GM19240 (cell line): Measurements from ENCODE around the gene CDH12.
"Not testable (repeated sequence)": the region's sequence is repeated elsewhere in the genome, so short reads cannot be mapped to it uniquely, and the experiment has no call there.

ENCODE experiments used
- DNase-seq: peaks from one replicate; pipeline ENCODE4 v3.0.0; 2011; ENCODE audit warnings: low spot score; ENCODE audit not compliant: insufficient read length

The CDH12 gene

GRCh38 chr5:22572941-22573340 lies 280.2 kb downstream of the CDH12 start:
- no peak for DNase-seq

DNA sequence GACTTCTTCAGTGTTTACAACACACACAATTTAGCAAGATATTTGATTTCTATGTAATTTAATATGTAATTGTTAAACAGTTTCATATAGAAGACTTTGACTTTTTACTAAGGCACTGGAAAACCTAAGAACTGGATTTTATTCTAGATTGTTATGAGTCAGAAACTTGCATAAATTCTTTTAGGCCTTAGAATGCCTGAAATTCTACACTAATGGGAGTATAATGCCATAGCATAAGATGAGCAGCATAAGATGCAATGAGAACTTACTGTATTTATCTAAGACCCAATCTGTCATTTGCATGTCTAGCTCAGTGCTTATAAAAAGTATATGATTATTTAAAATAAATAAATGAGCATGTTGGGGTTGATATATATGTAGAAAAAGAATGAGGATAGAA lies 285.2 kb downstream of the CDH12 start:
- DNase-seq, result no peak

GRCh38 chr5:22560147-22560546 lies 293.0 kb downstream of the CDH12 start:
- no peak for DNase-seq

DNA sequence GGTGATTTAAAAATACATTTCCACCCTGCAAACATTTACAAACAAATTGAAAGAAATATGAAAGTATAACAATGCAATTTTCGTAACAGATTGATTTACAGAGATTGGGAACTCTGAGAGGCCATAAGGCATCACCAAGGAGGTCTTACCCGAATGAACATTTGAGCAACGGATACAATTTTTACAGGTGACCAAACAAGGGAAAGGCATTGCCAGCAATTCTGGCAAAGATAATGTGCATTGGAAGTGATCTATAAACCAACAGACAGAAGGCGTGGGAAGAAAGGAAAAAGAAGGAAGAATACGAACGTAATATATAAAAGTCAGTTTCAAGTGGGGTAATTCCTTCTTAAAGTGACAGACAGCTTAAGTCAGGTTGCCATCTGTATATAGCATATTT lies 295.9 kb downstream of the CDH12 start:
- no peak for DNase-seq

GRCh38 chr5:22554475-22554874 lies 298.7 kb downstream of the CDH12 start:
- no peak for DNase-seq

- DNase-seq, result no peak
These were observed 303.1 kb downstream of the CDH12 start for GRCh38 chr5:22549876-22550671.

GRCh38 chr5:22542340-22542739 lies 310.8 kb downstream of the CDH12 start:
- no peak for DNase-seq

DNA sequence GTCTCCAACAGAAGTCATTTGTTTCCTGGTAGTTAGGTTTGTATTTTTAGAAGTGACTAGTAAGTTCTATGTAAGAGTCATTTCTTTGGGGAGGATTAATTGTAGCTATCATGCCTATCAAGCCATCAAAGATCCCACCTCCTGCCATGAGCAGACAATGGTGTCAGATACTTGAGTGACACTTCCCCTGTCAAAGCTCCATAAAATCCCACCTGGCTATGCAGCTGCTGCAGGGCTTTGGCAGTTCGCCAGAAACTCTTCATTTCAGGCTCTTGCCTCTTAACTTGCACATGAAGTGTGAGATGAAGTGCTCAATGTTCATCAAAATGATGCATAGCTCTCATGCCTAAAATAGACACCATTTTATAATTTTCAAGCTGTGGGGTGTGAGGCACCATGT lies 312.1 kb downstream of the CDH12 start:
- no peak for DNase-seq

GRCh38 chr5:22539762-22540161 lies 313.4 kb downstream of the CDH12 start:
- DNase-seq, result no peak

- DNase-seq, result no peak
These were observed 321.2 kb downstream of the CDH12 start for GRCh38 chr5:22531986-22532385.

DNA sequence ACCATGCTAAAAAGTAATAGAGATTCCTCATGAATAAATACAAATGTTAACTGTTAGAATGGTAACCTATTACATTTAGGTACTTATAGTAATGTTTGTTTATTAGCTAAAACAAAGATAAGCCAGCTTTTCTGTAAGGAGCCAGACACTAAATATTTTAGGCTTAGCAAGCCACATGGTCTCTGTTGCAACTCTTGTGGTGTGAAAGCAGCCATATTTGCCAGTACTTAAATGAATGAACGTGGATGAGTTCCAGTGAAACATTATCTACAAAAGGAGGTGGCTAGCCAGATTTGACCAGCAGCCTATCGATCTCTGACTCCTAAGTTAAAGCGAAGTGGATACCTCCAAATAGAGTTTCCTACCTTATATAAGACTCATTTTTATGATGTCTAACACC lies 331.6 kb downstream of the CDH12 start:
- DNase-seq, result no peak

GRCh38 chr5:22516497-22516896 lies 336.6 kb downstream of the CDH12 start:
- not testable (repeated sequence) for DNase-seq

DNA sequence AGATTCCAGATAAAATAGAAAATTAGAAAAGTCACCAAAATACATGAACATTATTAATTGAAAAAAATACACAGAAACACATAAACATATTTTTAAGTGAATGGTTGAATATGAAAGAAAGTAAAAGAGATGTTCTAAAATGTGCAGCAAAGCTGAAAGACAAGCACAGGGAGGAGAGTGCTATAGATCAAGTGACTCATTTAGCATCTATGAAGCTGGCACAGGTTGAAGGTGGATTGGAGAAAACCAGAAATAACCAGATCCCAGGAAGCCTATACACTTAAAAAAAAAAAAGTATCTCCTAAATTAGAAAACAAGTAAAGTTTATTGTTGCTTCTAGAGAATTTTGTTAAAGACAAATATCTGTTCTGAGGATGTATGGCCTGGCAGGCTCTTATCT lies 338.9 kb downstream of the CDH12 start:
- no peak for DNase-seq

DNA sequence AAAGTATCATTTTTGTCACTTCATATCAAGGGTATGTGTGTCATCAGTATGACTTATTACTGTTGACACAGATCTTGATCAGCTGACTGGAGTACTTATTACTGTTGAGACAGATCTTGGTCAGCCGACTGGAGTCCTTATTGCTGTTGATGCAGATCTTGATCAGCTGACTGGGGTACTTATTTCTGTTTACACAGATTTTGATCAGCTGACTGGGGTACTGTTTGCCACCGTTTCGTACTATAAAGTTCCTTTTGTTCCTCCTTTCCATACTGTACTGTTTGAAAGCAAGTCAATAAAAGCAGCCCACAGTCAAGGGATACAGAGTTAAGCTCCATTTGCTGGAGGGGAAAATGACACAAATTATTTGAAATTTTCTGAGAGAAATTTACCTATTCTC lies 347.3 kb downstream of the CDH12 start:
- DNase-seq, result no peak

DNA sequence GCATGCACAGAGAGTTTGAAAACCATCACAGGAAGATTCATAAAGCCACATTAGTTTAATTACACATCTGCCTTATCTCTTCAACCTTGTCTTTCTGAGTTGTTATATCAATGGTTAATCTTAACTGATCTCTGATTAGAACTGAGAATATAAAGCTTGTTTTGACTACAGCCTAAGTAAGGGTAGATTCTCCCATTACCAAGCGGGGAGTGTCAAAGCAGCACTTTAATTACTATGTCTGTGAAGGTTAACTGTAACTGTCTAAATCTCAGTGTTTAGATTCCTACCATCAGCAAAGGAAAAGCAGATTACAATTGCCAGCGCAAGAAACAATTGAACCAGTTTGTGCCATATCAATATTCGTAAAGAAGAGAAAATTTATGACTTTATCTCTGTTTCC lies 348.7 kb downstream of the CDH12 start:
- DNase-seq, result no peak

- DNase-seq, result no peak
These were observed 352.6 kb downstream of the CDH12 start for GRCh38 chr5:22500556-22500955.

DNA sequence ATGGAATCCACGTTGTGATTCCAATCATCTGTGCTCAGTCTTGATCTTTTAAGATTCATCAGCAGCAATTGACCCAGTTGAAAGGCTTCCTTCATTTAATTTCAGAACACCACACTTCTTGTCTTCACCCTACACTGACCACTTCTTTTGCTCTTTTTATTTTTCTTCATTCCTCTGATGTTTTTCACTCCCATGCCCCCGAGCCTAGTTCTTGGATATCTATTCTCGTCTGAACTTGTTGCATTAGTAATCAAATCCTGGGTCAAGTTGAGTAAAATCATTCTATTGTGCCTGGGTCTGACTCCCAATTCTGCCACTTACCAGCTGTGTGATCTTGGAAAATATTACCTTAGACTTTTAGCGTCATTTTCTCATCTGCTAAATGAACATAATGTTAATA lies 356.5 kb downstream of the CDH12 start:
- no peak for DNase-seq

GRCh38 chr5:22495016-22495720 lies 358.0 kb downstream of the CDH12 start:
- DNase-seq, result no peak

DNA sequence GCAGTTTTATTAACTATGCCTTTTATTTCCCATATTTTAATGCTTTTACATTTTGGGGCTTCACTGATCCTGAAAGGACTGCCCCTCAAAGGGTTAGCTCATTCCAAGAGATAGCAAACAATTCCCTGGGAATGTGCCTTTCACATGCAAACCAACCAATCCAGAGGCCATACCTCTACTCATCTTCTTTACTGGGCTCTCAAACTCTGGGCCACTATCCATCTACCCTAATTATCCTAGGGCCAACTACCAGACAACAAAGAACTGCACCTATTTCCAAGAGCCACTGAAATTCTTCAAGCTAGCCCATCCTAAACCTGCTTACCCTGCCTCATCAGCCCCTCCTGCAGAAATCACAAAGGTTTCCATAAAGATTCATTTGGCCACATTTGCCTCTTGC lies 364.7 kb downstream of the CDH12 start:
- DNase-seq, result no peak

DNA sequence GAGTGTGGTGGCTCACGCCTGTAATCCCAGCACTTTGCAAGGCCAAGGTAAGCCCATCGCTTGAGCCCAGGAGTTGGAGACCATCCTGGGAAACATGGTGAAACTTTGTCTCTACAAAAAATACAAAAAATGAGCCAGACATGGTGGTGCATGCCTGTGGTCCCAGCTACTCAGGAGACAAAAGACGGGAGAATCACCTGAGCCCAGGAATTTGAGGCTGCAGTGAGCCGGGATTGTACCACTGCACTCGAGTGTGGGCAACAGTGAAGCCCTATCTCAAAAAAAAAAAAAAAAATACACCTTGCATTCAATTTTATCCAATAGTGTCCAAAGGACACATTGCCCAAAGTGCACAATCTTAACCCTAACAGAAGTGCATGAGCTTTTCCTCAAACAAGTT lies 372.8 kb downstream of the CDH12 start:
- no peak for DNase-seq

- no peak for DNase-seq
These were observed 379.3 kb downstream of the CDH12 start for GRCh38 chr5:22473886-22474285.

DNA sequence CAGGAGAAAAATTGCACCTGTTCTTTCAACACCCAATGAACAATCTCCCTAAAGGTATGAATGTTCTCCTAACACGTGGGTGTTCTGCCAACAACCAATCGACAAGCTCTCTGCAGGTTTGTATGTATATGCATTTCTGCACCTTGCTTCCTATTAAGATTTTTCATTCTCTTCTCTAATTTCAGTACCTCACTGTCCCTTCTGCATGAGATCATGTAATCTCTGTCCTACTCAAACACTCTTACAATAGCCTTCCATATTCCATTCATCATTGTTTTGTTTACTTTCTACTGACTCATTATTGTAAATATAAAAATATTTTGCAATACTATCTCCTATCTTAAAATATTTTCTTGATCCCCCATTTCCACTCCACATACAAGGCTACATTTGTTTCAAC lies 382.0 kb downstream of the CDH12 start:
- no peak for DNase-seq

GRCh38 chr5:22470408-22470807 lies 382.7 kb downstream of the CDH12 start:
- no peak for DNase-seq
